GM18909 (cell line): ENCODE results near the gene ZNF90.
"Not testable (repeated sequence)": the region's sequence is repeated elsewhere in the genome, so short reads cannot be mapped to it uniquely, and the experiment has no call there.

Source experiments
- ATAC-seq: cut with Tn5 transposase; IDR thresholded peaks from one replicate; pipeline ENCODE4 v1.9.1; 2021; ENCODE audit warnings: mild to moderate bottlenecking; ENCODE audit not compliant: unreplicated experiment, poor library complexity

The ZNF90 gene

GRCh38 chr19:20077791-20078463 is at the start of gene ZNF90:
TSS of gene ZNF90 (plus strand) at chr19:20078000. CDS start at chr19:20078133, 133 bp downstream.
- ATAC-seq: peak; percentile 94

DNA sequence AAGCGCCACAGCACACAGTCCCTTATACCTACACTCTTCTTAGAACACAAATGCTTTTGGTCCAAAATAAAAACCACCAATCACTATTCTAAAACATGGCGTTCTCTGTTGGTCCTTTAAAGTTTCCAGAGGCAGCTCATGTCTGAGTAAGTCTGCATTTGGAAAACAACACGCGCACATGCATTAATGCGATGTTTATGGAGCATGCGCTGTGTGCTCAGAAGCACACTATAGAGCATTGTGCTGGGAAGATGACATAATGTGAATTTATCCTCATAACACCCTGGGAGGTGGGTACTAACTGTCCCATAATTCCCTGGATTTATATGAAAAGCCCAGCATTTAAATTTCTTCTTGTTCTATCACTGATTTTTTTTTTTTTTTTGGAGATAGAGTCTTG is 49.2 kb upstream of the ZNF90 start:
- no peak for ATAC-seq

GRCh38 chr19:20035935-20036334 is 41.9 kb upstream of the ZNF90 start:
- no peak for ATAC-seq

GRCh38 chr19:20038358-20039202 is 39.2 kb upstream of the ZNF90 start:
- peak; percentile 32 for ATAC-seq

DNA sequence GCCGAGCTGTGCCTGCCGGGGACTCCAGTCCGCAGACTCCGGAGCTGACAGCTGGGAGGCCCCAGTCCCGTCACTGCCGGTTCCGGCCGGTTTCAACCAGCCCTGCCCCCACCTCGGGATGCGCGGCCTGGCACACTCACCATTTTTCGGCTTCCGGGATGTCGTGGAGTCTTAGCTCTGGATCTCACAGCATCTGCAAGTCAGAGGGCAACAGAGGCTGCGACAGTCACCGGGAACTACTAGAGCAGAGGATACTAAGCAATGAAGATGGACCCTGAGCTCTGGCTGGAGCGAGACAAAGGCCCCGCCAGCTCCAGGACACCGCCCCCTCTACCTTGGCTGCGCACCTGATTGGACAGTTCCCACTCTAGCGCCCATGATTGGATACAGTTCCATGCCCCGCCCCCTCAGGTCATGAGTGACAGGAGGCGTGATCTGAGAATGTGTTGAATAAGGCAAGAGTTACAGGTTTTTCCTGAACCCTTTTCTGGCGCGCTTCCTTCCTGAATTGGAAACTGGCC is 38.5 kb upstream of the ZNF90 start, which contains the start of gene ZNF682:
TSS of gene ZNF682 (minus strand) at position 303 of the 521 bp plus-strand sequence. CDS start at position 143, 160 bp downstream.
- ATAC-seq: peak; percentile 98

DNA sequence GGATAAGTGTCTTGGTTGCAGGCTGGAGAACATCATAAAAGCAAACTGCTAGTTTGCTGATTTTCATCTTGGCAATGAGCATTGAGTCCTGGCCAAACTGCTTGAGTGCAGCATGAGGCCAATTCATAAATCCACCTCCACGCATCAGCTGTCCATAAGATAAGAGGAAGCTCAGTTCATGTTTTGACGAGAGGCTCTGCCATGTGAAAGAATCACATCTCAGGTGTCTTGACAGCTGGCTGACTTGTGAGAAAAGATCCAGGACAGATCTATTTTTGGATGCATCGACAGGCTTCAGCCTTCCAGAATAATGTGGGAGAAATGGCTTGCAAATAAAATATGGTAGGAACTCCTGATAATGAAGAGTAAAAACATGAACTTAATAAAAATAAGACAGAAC is 33.1 kb upstream of the ZNF90 start:
- no peak for ATAC-seq

DNA sequence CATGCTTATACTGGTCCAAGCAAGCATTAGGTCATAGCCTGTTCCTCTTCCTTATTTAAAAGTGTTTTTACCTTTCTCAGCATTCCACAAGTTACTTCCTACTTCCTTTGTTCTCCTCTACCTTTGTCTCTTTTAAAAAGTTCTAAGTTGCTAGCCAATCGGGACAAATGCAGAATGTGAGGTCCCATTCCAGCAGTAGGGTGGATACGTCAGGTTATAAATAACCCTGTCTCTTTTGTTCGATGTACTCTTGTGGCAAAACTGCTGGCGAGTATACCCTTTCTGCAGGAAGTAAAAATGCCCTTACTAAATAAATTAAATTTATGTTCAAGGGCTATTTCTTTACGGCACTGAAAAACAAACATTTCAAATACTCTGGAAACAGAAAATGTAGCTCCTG is 32.1 kb upstream of the ZNF90 start:
- ATAC-seq: not testable (repeated sequence)

- peak; percentile 96 for ATAC-seq
These were observed 25.7 kb upstream of the ZNF90 start for GRCh38 chr19:20051841-20052768.

- not testable (repeated sequence) for ATAC-seq
These were observed 19.1 kb upstream of the ZNF90 start for GRCh38 chr19:20058738-20059137.

- ATAC-seq: no peak
These were observed 17.5 kb upstream of the ZNF90 start for GRCh38 chr19:20060282-20060681.

- ATAC-seq: no peak
These were observed 10.9 kb upstream of the ZNF90 start for GRCh38 chr19:20066861-20067260.

GRCh38 chr19:20067943-20068342 is 9.9 kb upstream of the ZNF90 start:
- no peak for ATAC-seq

DNA sequence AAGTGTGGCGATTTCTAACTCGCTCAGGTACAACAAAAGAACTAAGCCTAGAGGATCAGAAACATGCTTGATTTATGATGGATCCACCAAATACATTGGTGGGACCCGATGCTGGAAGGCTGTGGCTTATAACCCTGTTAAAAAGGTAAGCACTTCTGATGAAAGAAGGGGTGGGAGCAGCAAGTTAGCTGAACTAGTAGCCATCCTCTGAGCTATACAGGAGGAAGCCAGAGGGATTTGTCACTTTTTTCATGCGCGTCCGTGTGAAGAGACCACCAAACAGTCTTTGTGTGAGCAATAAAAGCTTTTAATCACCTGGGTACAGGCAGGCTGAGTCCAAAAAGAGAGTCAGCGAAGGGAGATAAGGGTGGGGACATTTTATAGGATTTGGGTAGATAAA is 9.2 kb upstream of the ZNF90 start:
- ATAC-seq: not testable (repeated sequence)

DNA sequence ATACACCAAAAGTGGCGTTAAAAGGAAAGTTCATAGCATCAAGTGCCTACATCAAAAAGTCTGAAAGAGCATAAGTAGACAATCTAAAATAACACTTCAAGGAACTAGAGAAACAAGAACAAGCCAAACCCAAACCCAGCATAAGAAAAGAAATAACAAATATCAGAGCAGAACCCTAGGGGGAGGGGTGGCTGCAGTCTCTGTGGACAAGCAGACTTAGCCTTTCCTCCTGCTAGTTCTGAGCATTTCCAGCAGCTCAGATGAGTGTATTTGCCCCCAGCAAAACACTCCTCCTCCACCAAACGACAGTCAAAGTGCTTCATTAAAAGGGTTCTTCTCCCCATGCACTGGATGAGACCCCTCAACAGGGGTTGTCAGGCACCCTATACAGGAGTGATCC is 7.1 kb upstream of the ZNF90 start:
- no peak for ATAC-seq

DNA sequence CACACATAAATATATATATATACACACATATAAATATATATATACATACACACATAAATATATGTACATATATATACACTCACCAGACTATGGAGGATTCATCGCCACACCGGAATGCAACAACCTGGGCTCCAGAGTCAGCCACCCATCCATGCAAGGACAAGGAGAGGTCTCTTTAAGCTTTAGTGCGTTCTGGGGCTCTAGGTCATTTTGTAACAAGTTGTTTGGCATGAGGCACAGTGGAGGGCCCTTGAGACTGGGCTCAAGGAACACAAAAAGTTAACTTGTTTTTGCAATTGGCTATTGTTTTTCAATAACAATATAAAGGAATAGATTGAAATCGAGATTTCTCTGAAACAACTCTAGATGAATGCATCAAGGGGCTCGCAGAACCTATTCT is 4.9 kb upstream of the ZNF90 start:
- ATAC-seq: no peak

DNA sequence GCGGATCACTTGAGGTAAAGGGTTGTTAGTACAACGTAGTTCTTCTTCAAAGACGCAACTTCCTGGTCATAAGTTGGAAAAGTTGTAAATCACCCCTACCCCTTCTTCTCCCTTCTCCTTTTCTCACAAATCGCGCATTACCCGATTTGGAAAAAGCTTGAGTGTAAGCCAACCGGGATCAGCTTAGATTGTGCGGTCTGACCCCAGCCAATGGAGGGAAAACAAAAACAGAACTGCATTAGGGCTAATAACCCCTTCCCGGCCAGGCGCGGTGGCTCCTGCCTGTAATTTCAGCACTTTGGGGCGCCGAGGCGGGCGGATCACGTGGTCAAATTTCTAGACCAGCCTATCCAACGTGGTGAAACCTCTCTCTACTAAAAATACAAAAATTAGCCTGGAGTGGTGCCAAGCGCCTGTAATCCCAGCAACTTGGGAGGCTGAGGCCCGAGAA is 806 bp downstream of the ZNF90 start:
- no peak for ATAC-seq

GRCh38 chr19:20079476-20079875 is 1.7 kb downstream of the ZNF90 start:
- ATAC-seq: no peak

- no peak for ATAC-seq
These were observed 2.9 kb downstream of the ZNF90 start for GRCh38 chr19:20080656-20081055.

DNA sequence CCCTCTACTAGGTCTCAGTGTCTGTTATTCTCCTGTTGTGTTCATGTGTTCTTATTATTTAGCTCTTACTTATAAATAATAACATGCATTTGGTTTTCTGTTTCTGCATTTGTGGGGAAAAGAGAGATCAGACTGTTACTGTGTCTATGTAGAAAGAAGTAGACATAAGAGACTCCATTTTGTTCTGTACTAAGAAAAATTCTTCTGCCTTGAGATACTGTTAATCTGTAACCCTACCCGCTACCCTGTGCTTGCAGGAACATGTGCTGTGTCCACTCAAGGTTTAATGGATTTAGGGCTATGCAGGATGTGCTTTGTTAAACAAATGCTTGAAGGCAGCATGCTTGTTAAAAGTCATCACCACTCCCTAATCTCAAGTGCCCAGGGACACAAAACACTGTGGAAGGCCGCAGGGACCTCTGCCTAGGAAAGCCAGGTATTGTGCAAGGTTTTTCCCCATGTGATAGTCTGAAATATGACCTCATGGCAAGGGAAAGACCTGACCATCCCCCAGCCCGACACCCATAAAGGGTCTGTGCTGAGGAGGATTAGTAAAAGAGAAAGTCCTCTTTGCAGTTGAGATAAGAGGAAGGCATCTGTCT is 4.5 kb downstream of the ZNF90 start:
- not testable (repeated sequence) for ATAC-seq

- ATAC-seq: not testable (repeated sequence)
These were observed 5.1 kb downstream of the ZNF90 start for GRCh38 chr19:20082876-20083275.
